NCI-H2081 treated with DMSO at 0.1 percent for 48 hours (cell line): Measurements from ENCODE around the gene ALDOA.

Experiments used
- DNase-seq: peaks from one replicate; lab custom pipeline; 2025; lab: John Stamatoyannopoulos, UW

ALDOA gene

GRCh38 chr16:30116291-30117207 lies 51.0 kb downstream of the ALDOA start:
- no peak for DNase-seq

- no peak for DNase-seq
Measured at GRCh38 chr16:30117768-30118167, 52.2 kb downstream of the ALDOA start.

- DNase-seq, result no peak
Measured at GRCh38 chr16:30119428-30119827, 53.9 kb downstream of the ALDOA start.
